ENCODE data around the gene CHST10.
"Not testable (repeated sequence)": the region's sequence is repeated elsewhere in the genome, so short reads cannot be mapped to it uniquely, and the experiment has no call there.

CHST10 gene, protein sequence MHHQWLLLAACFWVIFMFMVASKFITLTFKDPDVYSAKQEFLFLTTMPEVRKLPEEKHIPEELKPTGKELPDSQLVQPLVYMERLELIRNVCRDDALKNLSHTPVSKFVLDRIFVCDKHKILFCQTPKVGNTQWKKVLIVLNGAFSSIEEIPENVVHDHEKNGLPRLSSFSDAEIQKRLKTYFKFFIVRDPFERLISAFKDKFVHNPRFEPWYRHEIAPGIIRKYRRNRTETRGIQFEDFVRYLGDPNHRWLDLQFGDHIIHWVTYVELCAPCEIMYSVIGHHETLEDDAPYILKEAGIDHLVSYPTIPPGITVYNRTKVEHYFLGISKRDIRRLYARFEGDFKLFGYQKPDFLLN

DNA sequence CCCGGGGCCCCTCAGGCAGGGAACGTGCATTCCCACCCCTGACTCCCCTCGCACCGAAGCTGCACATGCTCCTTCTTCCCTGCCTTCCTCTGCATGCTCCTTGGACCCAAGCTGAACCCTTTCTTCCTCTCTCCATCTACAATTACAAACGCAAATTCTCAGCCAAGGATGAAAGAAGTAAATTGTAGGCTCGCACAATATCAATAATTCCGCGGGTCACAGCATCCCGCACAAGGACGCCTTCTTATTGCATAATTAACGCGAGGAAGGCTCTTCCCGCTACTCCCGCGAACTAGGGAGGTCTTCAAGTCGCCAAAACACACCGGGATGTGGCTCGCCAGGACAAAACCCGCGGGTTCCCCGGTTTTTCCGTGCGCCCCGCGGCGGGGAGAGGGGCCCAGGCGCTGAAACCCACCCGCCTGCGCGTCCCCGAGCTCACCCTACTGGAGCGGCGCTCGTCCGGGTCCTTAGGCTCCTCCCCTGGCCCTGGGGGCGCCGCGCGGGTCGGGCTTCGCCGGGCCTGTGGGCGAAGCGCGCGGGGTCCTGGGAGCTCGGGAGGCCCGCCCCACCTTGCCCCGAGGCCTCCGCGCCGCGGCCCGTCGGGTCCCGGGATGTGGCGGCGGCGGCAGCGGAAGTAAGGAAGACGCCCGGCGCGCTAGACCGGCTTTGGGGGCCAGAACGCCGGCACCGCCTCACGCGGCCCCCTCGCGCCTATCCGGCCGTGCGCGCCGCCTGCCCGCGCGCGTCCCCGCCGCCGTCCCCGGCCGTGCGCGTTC, at the start of gene CHST10:
Gene CHST10, minus strand, starts transcription at position 734 of the 776 bp plus-strand sequence. CDS start 10,993 bp downstream, outside the sequence.
- peak in 11 of 14 donors; percentile 53 to 87 (median 68) for DNase-seq

DNA sequence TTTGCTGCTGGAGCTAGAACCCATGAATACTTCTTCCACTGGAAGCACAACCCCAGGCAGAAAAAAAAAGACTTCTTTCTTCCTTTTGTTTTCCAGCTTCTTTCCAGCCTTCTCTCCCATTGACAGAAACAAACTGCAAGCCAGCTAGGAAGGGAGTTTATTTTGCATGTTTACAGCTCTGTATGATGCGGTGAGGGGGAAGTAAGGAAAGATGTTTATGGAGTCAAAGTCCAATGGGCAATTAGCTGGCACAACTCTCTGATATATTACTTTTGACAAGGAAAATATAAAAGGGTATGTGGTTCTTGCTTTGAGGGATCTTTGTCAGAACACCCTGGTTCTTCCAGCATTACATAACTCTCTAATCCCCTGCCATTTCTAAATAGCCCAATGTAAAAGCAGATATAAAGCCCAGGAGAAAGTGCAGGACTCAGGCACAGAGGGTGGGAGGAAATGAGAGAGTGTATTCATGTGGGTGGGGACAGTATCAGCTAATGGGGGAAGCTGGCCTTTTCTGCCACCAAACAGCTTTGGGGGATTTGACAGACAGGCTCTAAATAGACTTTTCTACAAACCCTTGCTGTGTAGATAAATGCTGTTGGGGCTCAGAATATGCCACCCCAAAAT, 43.5 kb upstream of the CHST10 start:
- DNase-seq, result no peak

DNA sequence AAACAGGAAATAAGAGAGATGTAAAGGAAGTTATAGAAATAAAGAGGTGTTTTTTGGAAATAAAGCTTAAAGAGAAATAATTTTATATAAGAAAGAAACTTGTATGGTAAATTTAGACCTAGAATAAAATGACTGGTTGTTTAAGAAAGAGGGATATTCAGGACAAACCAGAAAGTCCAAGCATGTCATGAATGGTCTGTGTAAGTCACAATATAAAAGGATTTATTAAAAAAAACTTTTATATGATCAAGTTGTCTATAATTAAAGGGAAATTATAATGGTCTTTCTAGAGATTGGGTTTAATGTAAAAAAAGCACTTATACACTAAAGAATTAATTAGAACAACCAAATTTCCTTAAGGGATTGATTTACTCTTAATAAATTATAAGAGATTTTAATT, 38.9 kb upstream of the CHST10 start:
- not testable (repeated sequence) for DNase-seq

DNA sequence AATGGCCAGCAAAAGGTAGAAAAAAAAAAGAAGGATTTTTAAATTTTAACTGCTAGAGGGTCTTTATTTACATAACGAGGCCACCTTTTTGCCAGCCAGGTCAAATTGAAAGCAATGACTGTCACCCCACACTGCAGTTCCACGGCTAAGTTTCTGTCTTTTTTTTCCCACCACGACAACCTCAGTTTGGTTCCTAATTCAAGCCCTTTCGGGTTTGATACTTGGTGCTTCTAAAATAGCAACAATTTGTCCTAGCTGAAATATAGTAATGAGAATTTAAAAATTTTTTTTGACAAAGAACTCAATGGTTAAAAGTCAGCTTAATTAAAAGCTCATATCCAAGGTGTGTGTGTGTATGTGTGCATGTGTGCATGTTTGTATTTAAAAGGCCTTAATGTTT, 36.4 kb upstream of the CHST10 start:
- no peak for DNase-seq

DNA sequence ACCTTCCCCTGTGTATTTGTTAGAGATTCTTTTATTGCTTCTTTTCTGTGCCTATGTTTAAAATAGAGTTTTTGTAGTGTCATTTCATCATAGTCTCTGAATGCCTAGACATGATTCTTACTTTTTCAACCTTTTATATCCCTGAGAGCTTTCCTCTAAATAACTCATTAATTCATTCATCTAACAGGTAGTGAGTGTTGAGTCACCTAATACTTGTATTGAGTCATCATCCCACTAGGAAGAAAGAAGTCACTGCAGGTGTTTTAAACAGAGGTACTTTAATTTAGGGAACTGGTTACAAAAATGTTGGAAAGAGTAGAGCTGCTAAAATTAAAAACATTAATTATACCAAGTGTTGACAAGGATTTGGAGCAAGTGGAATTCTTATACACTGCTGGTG, 34.3 kb upstream of the CHST10 start:
- no peak for DNase-seq

DNA sequence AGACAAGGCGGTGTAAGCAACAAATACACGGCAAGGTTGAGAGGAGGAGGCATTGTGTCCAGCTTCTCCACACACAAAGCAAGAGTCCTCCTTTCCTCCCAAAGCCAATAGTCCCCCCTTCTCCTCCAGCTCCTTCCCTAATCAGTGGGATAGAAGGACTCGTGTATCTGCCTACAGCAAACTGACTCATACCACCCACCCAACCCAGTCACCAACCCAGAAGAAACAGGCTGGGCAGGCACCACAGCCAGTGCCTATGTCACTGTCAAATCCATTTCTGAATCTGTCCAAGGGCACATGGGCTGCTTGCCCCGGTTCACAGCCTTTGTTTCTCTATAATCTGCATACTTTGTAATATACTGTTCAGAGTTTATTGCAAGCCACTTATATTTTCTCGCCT, 33.6 kb upstream of the CHST10 start:
- no peak for DNase-seq

DNA sequence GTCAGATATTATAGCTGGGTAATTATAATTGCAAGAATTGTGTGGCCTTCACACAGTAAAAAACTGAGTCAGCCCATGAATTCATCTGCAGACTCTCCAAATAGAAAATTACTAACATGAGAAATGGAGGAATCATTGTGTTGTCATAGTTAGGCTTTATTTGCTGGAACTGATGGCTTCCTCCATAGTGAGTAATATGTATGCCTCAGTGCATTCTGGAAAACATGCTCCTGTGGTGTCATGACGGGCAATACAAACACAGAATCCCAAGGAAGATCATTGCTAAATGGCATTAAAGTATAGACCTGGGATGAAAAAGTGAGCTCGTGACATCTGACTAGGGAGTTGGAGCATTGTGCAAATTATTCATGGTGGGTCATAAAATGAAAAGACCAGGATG, 29.2 kb upstream of the CHST10 start:
- no peak for DNase-seq

DNA sequence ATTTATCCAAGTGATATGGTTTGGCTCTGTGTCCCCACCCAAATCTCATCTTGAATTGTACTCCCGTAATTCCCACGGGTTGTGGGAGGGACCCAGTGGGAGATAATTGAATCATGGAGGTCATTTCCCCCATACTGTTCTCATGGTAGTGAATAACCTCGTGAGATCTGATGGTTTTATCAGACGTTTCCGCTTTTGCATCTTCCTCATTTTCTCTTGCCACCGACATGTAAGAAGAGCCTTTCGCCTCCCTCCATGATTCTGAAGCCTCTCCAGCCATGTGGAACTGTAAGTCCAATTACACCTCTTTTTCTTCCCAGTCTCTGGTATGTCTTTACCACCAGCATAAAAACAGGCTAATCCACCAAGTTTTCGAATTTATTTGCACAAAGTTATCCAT, 20.3 kb upstream of the CHST10 start:
- no peak for DNase-seq

DNA sequence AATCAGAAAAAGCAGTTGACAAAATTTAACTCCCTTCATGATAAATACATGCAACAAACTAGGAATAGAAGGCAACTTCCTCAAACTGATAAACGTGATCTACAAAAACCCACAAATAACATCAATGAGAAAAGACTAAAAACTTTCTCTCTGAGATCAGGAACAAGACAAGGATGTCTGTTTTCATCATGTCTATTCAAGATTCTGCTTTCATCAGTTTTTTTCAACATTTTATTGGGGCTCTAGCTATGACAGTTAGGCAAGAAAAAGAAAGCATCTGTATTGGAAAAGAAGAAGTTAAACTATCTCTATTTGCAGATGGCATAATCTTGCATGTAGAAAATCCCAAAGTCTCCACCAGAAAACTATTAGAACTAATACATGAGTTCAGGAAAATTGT, 12.3 kb upstream of the CHST10 start:
- DNase-seq, result no peak

DNA sequence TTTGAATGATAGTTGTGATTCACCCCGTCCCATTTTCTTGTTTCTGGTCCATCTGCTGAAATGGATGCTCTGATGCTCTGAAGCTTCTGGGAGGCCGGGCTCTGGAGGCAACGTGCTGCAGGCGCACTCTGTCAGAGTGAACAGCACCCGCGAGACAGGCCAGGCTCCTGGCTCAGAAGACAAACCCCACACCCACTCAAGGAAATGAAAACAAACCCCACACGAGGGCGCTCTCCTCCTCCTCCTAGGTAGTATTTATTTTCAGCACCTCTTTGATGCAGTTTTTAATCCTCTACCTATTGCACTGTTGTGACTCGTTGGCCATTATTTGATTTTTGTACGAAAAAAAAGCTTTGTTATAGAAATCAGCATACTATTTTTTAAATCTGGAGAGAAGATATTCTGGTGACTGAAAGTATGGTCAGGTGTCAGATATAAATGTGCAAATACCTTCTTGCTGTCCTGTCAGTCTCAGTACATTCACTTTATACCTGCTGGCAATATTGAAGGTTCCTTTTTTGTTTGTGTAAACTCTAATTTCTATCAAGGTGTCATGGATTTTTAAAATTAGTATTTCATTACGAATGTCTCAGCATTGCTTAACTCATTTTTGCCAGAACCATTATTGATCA, 10.3 kb upstream of the CHST10 start:
- peak in 7 of 14 donors; percentile 14 to 37 (median 24) for DNase-seq

DNA sequence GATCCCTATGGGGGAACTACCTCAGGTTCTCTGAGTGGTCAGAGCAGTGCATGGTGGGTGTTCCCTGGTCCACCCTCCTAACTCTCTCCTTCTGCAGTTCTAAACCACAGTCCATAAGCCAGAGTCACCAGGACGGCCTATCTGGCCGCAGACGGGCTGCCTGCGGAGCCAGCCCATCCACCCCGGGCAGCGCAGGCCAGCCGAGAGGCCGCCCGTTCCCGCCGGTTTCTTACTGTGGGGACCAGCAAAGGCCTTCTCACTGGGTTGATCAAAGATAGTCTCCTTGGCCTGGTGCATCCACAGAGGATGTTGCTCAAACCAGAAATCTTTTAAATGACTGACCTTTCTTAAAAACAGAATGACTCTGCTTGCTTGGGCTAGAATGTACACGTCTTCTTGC, 9.6 kb upstream of the CHST10 start:
- DNase-seq, result no peak

DNA sequence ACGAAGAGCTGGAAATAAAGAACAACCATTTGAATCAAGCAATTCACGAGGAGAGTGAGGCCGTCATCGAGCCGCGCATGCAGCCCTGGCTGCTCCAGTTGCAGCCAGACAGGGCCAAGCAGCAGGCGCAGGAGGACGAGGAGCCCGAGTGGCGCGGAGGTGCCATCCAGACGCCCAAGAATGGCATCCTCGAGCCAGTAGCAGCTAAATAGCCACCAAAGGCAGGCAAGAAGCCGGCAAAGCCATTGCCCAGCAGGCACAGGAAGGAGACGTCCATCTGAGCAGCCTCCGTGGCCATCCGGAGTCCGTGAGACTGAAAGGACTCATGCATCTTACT, 8.9 kb upstream of the CHST10 start:
- DNase-seq, result no peak

DNA sequence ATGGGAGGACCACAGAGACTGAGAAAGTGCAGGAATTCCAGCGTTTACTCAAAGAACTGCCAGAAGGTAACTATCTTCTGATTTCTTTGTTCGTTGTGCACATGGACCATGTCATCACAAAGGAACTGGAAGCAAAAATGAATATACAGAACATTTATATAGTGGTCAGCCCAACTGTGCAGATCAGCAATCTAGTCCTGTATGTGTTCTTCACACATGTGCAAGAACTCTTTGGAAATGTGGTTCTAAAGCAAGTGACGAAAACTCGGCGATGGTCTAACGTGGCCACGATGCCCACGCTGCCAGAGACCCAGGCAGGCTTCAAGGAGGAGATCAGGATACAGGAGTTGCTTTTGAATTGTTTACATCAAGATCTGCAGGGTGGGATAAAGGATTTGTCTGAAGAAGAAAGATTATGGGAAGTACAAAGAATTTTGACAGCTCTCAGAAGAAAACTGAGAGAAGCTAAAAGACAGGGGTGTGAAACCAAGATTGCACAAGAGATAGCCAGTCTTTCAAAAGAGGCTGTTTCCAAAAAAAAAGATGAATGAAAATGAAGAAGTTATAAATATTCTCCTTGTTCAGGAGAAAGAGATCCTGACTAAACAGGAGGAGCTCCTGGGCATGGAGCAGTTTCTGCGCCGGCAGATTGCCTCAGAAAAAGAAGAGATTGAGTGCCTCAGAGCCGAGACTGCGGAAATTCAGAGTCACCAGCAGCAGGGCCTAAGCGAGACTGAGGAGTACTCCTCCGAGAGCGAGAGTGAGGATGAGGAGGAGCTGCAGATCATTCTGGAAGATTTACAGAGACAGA, 8.3 kb upstream of the CHST10 start:
- no peak for DNase-seq

DNA sequence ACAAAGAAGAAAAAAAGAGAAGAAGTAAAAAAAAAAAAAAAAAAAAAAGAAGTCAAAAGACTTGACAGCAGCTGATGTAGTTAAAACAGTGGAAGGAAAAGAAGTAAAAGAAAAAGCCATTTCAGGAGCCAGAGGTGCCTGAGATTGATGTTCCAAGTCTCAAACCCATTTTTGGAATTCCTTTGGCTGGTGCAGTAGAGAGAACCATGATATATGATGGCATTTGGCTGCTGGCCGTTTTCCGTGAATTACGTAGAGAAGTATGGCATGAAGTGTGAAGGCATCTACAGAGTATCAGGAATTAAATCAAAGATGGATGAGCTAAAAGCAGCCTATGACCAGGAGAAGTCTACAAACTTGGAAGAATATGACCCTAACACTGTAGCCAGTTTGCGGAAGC, 7.6 kb upstream of the CHST10 start:
- no peak for DNase-seq

DNA sequence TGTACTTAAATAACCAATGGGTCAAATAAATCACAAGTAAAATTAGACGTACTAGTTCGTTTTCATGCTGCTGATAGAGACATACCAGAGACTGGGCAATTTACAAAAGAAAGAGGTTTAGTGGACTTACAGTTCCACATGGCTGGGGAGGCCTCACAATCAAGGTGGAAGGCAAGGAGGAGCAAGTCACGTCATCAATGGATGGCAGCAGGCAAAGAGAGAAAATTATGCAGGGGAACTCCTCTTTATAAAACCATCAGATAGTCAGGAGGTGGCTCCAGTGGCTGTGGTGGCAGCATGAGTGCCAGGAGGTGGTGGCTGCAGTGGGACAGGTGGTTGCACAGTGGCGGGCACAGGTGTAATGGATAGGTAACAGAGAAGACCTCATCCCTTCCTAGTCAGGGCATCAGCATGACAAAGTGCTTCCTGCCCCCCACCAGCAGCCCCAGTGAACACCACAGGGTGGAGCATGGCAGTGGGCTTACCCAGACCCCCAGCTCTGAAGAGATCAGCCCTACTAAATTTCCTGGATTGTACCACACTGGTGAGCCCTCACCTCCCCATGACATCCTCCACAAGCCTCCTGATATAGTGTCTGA, 6.9 kb upstream of the CHST10 start:
- no peak for DNase-seq

DNA sequence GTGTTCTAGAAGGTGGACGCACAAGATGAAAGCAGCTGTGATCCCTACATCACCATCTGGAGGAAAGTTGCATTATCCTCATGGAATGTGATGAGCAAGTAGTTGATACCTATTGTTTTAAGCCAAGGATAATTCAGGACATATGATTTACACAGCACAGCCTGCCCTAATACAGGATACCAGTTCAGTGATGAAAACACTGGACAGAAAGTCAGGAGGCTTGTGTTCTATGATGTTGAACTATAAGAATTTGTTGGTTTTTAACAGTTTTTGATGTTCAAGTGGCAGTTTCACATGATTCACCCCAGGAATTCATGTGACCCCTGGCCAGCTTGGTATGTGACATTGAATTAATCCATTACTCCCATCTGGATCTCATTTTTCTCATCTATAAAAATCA, 6.2 kb upstream of the CHST10 start:
- no peak for DNase-seq

DNA sequence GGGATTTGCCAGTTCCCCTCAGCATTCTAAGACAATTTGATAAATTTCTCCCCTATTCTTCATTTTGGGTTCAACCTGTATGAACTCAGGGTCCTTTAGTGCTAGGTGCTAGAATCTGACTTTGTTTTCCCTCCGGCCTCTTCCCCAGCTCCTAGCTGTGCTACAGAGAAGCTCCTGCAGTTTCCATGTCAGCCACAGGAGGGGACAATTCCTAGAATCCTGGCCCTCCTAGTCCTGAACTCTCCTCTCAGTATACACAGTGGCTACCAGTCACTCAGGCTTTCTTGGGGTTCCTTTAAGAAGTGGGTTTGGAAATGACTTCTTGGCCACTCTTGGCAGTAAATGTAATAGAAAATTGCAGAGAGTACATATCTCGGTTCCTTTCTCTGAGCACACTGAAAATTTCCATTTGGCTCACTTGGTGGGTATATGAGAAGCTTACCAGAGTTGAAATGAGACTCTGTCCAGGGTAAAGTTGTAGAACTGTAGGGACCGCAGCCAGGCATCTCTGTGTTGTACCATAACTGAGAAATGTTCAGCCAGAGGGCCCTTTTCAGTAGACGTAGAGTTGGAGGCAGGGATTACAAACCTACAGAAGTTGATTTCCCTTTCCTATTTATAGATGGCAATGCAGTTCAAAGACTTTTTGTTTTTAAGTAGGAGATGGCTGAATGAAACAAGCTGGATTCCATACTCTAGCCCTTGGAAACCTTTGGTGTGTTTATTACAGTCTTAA, 5.0 kb upstream of the CHST10 start:
- peak in 1 of 14 donors; percentile 12 for DNase-seq

DNA sequence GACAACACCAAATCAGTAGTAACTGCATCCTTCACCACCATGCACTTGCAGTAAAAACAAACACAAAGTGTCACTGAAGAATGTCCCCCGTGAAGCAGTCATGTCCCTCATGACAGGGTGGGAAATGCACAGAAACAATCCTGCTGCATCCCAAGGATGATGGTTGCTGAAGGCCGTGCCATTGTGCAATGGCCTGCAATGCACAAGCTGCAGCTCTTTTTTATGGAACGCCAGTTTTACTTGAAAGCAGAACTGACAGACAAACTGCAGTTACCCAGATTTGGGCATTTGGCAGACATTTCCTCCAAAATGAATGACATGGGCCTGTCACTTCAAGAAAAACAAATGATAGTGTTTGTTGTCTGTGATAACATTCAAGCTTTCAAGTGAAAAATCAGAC, 2.4 kb upstream of the CHST10 start:
- no peak for DNase-seq

DNA sequence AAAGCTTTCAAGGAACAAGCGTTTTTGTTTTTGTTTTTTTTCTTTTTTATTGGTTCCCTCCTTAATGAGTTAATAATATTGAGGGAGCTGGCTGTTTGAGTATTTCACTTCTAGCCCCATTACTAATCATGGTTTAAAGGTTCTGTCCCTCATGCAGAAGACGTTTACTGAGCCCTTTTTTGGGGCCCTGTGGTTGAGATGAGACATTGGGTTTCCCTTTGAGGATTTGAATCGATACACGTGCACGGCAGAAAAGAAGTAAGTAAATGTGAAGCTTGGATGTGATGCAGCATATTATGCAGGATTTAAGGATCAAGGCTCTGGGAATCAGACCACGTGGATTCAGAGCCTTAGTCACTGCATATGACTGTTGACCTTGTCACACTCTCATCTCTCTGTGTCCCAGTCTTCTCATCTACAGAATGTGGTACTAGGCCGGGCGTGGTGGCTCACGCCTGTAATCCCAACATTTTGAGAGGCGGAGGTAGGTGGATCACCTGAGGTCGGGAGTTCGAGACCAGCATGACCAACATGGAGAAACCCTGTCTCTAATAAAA, 1.0 kb upstream of the CHST10 start:
- no peak for DNase-seq

DNA sequence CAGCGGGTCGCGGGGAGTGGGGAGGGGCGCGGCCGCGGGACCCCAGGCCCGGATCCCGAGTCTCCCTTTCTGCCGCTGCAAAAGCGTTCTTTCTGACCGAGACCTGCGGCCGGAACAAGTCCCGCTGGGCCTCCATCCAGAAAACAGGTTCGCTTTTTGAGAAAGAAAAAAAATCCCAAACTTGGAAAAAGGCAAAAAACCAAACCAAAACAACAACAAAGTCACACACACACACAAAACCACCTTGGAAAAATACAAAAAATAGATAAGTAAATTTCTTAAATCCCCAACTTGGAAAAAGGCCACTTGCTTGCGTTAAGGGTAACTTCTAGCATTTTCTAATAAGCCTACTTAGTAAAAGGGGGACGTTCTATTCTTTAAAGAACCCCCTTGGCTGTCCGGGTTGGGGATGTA, 250 bp upstream of the CHST10 start:
- DNase-seq, result no peak

Data from C1 segment of cervical spinal cord (tissue), 14 donors.